GM19351 (cell line): ENCODE data around the gene BEND7.
"Not testable (repeated sequence)": the region's sequence is repeated elsewhere in the genome, so short reads cannot be mapped to it uniquely, and the experiment has no call there.

Experiments used
- ATAC-seq: cut with Tn5 transposase; IDR thresholded peaks from one replicate; pipeline ENCODE4 v1.9.1; 2021; ENCODE audit warnings: mild to moderate bottlenecking, moderate library complexity; ENCODE audit not compliant: unreplicated experiment

Gene BEND7

DNA sequence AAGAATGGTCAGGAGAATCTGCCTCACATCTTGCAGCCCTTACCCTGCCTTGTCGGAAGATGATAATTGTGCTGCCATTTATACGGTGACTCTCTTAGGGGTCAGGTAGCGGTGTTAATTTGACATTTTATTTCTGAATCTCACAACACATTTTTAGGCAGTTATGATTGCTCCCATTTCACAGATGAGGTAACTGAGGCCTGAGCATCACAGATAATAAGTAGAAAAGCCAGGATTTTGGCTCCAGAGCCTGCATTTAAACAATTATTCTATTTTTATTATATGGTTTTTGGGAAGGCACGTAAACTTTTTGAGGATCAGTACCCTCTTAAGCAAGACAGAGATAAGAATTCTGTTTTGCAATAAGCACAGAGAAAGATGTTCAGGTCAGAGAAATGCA is 103.4 kb downstream of the BEND7 start:
- no peak for ATAC-seq

DNA sequence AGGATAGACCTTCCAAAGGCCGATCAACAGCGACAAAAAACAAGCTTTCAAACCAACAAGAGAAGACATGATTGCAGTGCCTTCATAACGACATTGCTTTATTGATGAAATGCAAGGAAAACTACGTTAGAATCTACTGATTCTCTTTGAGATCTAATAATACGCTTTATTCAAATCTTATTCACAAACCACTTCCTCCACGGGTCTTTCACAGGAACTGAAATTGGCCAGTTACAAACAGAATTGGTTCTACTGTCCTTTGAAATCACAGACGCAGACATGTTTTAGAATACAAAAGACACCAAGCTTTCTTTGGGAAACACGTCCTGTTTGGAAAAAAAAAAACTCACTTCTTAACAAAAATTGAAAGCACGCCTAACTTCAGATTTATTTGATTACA is 106.0 kb downstream of the BEND7 start:
- no peak for ATAC-seq

DNA sequence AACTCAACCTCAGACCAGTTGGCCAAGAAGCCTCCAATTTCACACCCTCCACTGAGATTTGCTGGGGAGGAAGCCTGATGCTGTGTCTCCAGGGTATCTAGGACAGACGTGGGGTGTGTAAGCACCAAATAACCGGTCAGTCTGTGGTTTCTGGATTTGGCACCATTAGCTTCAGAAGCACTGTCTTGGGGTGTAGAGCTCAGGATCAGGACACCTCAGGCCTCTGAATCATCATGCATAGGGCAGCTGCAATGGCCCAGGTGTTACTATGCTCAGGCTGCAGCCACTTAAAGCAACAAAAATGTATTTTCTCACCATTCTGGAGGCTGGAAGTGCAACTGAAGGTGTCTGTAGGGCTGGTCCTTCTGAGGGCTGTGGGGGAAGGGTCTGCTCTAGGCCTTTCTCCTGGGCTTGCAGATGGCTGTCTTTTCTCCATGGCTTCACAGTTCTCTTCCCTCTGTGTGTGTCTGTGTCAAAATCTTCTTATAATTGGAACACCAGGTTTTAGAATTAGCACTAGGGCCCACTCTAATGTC is 107.4 kb downstream of the BEND7 start:
- ATAC-seq, result no peak

DNA sequence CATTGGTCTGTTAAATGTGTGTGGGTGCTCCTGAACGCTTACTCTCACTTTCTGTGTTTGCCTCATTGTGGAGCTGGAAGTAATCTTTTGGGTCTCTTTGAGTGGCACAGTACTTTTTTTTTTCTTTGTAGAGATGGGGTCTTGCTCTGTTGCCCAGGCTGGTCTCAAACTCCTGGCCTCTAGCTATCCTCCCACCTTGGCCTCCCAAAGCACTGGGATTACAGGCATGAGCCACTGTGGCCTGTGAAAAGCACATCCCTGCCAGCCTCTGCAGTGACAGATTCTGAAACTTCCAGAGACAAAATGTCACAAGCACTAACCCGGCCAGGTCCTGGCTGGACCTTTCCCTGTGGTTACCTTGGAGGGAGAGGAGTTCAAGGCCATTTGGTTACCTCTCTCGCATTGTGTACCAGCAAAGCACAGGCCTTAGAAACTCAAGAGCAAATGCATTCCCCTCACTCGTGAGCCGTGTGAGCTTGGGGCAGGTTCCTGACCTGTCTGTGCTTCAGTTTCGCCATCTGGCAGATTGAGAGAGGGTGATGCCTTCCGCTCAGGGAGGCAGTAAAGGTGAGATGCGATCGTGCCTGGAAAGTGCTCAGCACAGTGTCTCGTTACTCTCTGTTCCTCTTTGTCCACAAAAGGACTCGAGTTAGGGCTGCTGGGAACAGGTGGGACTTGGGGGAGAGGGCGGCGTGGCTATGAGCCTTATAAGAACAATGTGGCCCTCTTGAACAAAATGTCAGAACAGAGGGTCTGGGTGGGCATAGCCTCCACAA is 108.1 kb downstream of the BEND7 start:
- no peak for ATAC-seq

DNA sequence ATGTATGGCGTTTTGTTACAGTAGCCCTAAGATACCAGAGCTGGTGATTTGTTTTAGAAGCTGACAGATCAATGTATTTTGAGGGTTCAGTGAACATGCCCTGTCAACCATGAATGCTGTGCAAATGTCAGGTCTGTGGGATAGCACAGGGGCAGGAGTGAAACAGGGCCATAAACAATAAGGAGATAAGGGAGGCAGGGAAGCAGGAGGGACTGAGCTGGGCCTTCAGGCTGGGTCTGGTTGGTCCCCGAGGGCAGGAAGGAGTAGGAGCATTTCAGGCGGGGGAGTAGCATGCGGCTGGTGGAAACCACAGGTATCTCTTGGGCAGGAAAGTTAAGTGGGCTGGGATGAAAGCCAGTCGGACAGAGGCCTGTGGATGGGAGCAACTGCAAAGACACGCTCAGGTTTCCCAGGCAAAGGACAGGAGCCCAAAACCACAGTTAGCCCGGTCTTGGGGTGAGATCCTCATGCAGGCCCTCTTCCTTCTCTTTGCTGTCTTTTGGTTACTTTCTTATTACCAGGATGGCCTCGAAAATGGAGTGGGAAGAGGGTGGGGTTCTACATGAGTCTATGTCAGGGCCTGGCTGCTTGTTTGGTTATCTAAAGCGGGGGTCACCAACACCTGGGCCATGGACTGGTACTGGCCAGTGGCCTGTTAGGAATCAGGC is 111.2 kb downstream of the BEND7 start:
- no peak for ATAC-seq

DNA sequence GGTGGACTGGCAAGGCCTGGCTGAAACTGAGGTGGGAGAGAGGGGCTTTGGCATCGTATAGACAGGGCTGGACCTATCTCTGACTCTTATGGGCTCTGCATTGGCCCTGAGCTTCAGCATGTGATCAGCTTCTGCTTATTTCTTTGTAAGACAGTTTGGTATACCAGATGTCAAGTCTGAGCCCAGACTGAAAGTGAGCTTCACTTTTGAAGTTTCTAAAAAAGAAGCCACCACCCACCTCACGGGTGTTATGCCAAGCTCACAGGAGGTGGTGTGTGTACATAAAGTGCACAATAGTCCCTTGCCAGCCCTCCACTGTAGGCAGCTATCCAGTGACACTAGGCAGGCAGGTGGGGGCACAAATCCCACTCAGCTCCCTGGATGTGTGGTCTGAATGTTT is 112.1 kb downstream of the BEND7 start:
- peak; percentile 51 for ATAC-seq

DNA sequence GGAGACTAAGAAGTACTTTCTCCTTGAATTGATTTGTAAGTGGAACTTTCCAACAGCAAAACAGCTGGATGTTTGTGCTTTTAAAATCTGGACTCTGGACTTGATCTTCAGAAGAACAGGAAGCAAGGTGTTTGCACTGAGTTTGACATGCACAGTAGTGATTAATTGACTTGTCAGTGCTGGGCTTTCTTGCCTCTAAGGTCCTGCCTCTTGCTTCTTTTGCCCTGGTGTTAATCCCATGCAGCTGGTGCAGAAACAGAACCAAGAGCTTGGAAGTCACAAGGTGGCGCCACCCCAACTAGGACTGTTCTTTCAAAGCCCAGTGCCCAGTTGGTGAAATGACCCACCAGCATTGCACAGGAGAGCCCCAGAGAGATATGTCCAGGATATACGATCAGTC is 114.0 kb downstream of the BEND7 start:
- ATAC-seq, result no peak

DNA sequence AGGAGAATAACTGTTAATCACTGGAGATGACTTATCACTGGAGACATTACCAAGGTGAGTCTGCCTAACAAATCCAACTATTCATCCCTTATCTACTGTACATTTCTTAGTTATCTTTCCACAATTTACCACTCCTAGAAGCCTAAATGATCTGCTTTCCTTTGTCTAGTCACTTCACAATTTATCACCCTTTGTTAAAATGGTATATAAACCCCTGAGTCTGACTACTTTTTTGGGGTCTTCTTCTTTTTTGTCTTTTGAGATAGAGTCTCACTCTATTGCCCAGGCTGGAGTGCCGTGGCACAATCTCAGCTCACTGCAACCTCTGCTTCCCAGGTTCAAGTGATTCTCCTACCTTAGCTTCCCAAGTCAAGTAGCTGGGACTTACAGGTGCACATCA is 114.7 kb downstream of the BEND7 start:
- ATAC-seq, result no peak

DNA sequence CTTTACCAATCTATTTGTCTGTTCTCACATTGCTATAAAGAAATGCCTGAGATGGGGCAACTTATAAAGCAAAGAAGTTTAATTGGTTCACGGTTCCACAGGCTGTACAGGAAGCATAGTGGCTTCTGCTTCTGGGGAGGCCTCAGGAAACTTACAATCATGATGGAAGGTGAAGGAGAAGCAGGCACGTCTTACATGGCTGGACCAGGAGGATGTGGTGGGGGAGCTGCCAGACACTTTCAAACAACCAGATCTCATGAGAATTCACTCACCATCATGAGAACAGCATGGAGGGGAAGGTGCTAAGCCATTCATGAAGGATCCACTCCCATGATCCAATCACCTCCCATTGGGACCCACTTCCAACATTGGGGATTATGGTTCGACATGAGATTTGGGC is 115.9 kb downstream of the BEND7 start:
- no peak for ATAC-seq

DNA sequence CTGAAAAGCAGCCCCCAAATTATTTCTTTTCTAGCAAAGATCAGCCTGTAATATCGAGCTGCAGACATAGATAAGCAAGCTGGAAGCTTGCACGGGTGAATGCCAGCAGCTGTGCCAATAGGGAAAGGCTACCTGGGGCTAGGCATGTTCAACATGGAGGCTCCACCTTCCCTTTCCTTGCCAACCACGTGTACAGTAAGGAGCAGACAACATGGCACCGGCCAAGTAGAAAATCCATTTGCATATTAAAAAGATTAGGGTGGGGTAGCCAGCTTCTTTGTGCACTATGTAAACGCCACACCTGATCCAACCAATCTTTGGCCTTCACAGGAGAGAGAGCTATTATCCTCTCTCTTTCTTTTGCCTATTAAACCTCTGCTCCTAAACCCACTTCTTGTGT is 124.0 kb downstream of the BEND7 start:
- ATAC-seq, result no peak

DNA sequence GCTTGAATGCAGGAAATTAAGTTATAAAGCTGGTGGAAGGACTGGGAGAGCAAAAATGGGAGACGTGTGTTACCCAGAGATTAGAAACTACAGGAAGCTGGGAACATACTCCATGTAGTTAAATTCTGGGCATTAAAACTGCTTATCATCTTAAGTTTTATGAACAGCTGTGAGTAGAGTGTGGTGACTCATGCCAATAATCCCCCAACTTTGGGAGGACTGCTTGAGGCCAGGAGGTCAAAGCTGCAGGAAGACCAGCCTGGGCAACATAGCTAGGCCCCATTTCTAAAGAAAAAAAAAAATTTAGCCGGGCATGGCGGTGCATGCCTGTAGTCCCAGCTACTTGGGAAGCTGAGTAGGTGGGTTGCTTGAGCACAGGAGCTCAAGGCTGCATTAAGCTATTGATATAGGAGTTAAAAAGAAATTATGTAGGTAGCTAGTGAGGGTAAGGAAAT is 124.5 kb downstream of the BEND7 start:
- no peak for ATAC-seq

DNA sequence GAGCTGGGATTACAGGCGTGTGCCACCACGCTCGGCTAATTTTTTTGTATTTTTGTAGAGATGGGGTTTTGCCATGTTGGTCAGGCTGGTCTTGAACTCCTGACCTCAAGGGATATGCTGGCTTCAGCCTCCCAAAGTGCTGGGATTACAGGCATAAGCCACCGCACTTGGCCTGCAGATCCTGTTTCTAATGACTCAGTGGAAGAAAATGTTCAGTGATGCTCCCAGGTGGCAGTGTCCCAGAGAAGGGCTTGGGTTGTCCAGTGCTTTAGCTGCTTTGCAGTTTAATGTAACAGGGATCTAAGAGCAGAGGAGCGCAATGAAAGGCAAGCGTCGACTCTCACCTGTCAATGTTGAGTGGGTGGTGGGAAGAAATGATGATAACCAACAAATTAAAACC is 125.4 kb downstream of the BEND7 start:
- not testable (repeated sequence) for ATAC-seq

DNA sequence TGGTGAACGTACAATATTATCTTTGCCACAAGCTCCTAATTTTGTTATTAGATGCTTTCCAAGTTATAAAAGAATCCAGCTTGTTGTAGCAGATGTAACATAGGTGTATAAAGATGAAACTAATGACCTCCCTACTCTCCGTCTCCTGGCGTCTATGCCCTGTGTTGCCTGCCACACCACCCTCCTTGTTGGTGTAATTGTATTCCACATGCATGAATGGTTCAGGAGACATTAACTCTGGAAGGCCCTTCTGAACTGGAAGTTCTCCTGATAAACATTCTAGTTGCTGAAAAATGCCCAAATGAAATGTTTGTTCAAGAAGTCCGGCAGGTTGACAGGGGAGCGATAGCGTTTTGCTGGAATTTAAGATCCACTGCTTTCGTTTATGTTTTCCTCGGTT is 126.8 kb downstream of the BEND7 start:
- ATAC-seq, result no peak

DNA sequence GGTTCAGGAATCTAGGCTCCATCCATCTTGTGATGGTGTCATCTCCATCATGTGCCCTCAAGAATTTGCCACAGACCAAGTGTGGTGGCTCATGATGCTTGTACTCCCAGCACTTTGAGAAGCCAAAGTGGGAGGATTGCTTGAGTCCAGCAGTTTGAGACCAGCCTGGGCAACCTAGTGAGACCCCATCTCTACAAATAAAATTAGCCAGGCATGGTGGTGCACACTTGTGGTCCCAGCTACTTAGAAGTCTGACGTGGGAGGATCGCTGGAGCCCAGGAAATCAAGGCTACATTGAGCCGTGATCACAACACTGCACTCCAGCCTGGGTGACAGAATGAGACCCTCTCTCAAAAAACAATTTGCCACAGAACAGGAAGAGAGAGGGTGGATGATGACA is 127.7 kb downstream of the BEND7 start:
- no peak for ATAC-seq

DNA sequence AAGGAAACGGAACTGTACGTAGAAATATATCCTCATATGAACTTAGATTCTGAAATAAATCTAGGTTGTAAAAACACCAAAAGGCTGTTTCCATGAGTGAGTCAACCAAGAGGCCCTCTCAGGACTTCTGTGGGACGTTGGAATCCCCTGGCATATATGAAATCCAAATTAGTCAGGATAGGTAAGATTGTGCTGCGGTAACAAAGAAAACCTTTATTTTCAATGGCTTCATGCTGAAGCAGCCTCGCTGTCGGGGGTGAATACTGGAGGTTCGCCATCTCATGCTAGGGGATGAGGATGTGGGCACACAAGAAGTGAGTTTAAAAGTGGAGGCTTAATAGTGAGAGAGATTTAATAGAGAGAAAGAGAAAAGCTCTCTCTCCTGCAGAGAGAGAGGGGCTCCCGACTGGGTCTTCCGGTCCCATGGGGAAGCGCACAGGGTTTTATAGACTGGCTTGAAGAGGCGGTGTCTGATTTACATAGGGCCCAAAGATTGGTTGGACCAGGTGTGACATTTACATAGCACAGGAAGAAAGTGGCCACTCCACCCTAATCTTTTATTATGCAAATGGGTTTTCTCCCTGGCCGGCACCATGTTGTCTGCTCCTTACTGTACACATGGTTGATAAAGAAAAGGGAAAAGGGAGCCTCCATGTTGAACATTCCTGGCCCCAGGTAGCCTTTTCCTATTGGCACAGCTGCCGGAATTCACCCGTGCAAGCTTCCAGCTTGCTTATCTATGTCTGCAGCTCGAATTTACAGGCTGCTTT is 128.4 kb downstream of the BEND7 start:
- ATAC-seq, result no peak

DNA sequence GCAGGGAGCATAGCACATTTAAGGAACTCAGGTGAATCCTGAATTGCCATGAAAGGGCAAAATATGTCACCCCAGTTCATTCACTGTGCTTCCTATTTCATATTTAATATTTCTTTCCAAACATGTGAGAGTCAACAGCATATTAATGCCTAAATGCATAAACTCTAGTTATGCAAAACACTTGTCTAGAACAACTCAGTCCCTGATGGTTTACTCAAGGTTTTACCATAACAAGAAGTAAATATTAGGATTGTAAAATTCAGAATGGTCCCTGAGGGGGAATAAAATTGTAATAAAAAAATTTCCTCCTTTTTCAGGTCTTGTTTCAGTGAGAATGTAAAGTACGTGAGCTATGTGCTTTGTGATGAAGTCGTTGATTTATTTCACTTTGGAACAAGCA is 129.1 kb downstream of the BEND7 start:
- ATAC-seq, result no peak

DNA sequence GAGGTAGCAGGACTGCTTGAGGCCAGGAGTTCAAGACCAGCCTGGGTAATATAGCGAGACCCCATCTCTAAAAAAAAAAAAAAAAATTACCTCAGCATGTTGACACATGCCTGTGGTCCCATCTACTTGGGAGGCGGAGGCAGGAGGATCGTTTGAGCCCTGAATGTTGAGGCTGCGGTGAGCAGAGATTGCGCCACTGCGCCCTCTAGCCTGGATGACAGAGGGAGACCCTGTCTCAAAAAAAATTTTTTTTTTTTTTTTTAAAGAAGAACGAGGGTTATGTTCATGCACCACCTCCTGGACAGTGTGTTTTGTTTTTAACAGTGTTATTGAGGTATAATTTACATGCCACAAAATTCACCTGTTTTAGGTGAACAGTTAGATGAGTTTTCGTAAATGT is 129.6 kb downstream of the BEND7 start:
- ATAC-seq, result no peak

DNA sequence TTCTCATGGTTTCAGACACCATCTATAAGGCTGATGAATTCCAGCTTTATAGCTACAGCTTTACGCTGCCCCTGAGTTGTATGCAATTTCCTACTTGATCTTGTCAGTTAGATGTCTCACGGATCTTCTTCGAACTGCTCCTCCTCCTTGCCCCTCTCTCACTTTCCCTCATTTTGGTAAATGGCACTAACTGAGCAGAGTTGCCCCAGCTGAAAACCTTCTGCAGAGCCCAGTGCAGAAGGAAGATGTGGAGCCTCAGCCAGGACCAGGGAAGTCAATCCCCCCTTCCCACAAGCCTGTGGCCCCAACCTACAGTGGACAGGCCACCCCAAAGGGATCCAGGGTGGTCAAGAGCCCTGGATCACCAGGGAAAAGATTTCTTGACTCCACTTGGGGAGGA is 131.8 kb downstream of the BEND7 start:
- ATAC-seq, result no peak

DNA sequence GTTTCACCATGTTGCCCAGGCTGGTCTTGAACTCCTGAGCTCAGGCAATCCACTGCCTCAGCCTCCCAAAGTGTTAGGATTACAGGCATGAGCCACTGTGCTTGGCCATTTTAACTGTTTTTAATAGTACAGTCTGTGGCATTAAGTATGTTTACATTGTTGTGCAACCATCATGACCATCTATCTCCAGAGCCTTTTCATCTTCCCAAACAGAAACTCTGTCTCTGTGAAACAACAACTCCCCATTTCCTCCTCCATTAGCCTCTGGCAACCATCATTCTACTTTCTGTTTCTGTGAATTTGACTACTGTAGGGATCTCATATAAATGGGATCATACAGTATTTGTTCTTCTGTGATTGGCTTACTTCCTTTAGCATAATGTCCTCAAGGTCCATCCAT is 132.4 kb downstream of the BEND7 start:
- no peak for ATAC-seq

DNA sequence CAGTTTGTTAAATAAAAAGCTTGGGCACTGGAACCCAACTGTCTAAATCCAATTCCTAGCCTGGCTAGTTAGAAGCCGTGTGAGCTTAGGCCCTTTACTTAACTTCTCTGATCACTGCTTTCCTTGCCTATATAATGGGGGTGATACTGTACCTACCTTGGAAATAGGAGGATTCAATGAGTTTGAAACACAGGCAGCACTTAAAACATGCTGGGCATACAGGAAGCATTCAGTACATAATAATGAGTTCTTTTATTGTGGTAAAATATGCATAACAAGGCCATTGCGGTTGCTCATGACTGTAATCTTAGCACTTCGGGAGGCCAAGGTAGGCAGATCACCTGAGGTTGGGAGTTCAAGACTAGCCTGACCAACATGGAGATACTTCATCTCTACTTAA is 133.3 kb downstream of the BEND7 start:
- ATAC-seq, result no peak

DNA sequence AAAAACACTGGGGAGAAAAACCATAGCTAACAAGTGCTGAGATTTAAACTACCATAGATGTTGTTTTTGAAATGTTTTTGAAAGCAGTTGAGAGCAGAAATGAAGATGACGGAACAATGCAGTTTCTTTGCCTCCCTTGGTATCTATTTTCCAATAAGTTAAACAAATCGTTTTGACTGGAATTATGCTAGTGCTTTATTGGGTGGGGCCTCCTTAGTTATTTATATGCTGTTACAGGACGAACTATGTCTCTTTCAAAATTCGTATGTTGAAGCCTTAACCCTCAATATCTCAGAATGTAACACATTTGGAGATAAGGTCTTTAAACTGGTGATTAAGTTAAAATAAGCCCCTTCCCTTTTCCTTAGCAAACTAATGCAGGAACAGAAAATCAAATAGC is 135.2 kb downstream of the BEND7 start:
- ATAC-seq, result no peak

DNA sequence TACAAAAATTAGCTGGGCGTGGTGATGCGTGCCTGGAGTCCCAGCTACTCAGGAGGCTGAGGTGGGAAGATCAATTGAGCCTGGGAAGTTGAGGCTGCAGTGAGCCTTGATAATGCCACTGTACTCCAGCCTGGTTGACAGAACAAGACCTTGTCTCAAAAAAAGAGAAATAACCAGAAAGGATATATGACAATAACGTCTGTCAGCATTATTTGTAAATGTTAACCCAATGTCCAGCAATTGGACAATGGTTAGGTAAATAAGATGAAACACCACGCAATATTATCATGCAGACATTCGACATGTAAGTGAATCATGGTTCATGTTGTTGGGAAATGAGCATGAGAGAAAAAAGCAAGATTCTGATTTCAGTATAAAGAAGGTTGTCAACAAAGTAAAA is 136.1 kb downstream of the BEND7 start:
- ATAC-seq, result no peak
